Measurements from ENCODE around the gene CXCL13.

GRCh38 chr4:77618383-77619241 is 13.0 kb downstream of the CXCL13 start:
- peak; percentile 72 to 81 (median 74) for TF ChIP-seq CTCF (IDR thresholded peaks at IDR 0.05)
- TF ChIP-seq POLR2AphosphoS5 (IDR thresholded peaks at IDR 0.05): no peak
